Measurements from ENCODE around the gene MYO9B.

Gene MYO9B

GRCh38 chr19:17031741-17032140, 43.8 kb upstream of the MYO9B start:
- Mint-ChIP-seq H3K4me3 (no peak overlapping the region), H3K9me3 (no peaks in the 10 kb centered on the region), H3K27ac (no peak overlapping the region), H3K36me3 (ENCODE audit: low read depth) (no peaks in the 10 kb centered on the region), H3K27me3 (ENCODE audit: low read depth) (peaks cover 42% of the 10 kb centered on the region), H3K4me1 (no peaks in the 10 kb centered on the region)
- no peak for TF ChIP-seq CTCF (IDR thresholded peaks at IDR 0.05; ENCODE audit: unreplicated experiment in 3 of 3)

- Mint-ChIP-seq H3K4me3 (no peak overlapping the region), H3K9me3 (no peaks in the 10 kb centered on the region), H3K27ac (no peak overlapping the region), H3K4me1 (no peaks in the 10 kb centered on the region), H3K27me3 (ENCODE audit: low read depth) (peaks cover 23% of the 10 kb centered on the region), H3K36me3 (ENCODE audit: low read depth) (no peaks in the 10 kb centered on the region)
- TF ChIP-seq CTCF (IDR thresholded peaks at IDR 0.05; ENCODE audit: unreplicated experiment in 3 of 3), result no peak
Observed at GRCh38 chr19:17035842-17036424, 39.6 kb upstream of the MYO9B start.

- Mint-ChIP-seq H3K9me3 (no peaks in the 10 kb centered on the region), H3K4me1 (peaks cover 2% of the 10 kb centered on the region), H3K27ac (no peak overlapping the region)
Observed at GRCh38 chr19:17036640-17037039, 38.9 kb upstream of the MYO9B start.

GRCh38 chr19:17037184-17037583, 38.4 kb upstream of the MYO9B start:
- Mint-ChIP-seq H3K36me3 (ENCODE audit: low read depth) (no peaks in the 10 kb centered on the region), H3K27me3 (ENCODE audit: low read depth) (peaks cover 32% of the 10 kb centered on the region), H3K9me3 (no peaks in the 10 kb centered on the region), H3K27ac (no peak overlapping the region), H3K4me1 (peaks cover 7% of the 10 kb centered on the region), H3K4me3 (no peak overlapping the region)
- TF ChIP-seq CTCF (IDR thresholded peaks at IDR 0.05; ENCODE audit: unreplicated experiment in 3 of 3), result no peak

More at GRCh38 chr19:17036640-17037039, 38.9 kb upstream of the MYO9B start:
- Mint-ChIP-seq H3K36me3 (ENCODE audit: low read depth) (no peaks in the 10 kb centered on the region), H3K4me3 (no peak overlapping the region), H3K27me3 (ENCODE audit: low read depth) (peaks cover 27% of the 10 kb centered on the region)
- TF ChIP-seq CTCF (IDR thresholded peaks at IDR 0.05; ENCODE audit: unreplicated experiment in 3 of 3), result no peak

- Mint-ChIP-seq H3K4me1 (peaks cover 8% of the 10 kb centered on the region), H3K9me3 (no peaks in the 10 kb centered on the region), H3K4me3 (no peak overlapping the region), H3K27me3 (ENCODE audit: low read depth) (peaks cover 31% of the 10 kb centered on the region), H3K36me3 (ENCODE audit: low read depth) (no peaks in the 10 kb centered on the region), H3K27ac (no peak overlapping the region)
- TF ChIP-seq CTCF (IDR thresholded peaks at IDR 0.05; ENCODE audit: unreplicated experiment in 3 of 3), result no peak
Observed at GRCh38 chr19:17037966-17038500, 37.5 kb upstream of the MYO9B start.

GRCh38 chr19:17041976-17042375, 33.6 kb upstream of the MYO9B start:
- Mint-ChIP-seq H3K4me1 (peaks cover 8% of the 10 kb centered on the region), H3K4me3 (peak overlapping the region; percentile 13 to 35 (median 31)), H3K9me3 (no peaks in the 10 kb centered on the region), H3K27me3 (ENCODE audit: low read depth) (peaks cover 21% of the 10 kb centered on the region), H3K27ac (peak overlapping the region; percentile 29 to 80 (median 59)), H3K36me3 (ENCODE audit: low read depth) (no peaks in the 10 kb centered on the region)
- no peak for TF ChIP-seq CTCF (IDR thresholded peaks at IDR 0.05; ENCODE audit: unreplicated experiment in 3 of 3)

Data from nephron (organoid).